Measurements from ENCODE around the gene EFNA5.

Gene EFNA5

DNA sequence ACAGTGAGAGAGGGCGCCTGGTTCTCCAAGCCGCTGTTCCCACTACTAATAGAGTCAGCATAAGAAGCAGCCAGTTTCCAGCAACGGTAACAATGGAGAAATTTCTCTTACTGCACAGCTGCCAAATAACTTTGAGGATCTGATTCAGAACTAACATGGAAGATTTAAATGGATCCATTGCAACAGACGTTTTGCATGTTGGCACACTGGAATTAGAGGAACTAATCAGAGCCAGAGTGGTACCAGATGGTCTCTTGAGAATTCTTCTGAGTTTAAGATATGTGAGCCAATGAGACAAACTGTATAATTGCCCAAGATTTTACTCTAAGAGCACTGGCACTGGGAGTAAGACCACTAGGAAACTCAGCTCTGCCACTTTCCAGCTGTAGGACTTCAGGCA lies 186.5 kb downstream of the EFNA5 start:
- no peak for DNase-seq (ENCODE audit: low spot score)

- DNase-seq (ENCODE audit: low spot score): no peak
Observed at GRCh38 chr5:107483231-107484024, 187.3 kb downstream of the EFNA5 start.

- no peak for DNase-seq (ENCODE audit: low spot score)
Observed at GRCh38 chr5:107478068-107478641, 192.6 kb downstream of the EFNA5 start.

DNA sequence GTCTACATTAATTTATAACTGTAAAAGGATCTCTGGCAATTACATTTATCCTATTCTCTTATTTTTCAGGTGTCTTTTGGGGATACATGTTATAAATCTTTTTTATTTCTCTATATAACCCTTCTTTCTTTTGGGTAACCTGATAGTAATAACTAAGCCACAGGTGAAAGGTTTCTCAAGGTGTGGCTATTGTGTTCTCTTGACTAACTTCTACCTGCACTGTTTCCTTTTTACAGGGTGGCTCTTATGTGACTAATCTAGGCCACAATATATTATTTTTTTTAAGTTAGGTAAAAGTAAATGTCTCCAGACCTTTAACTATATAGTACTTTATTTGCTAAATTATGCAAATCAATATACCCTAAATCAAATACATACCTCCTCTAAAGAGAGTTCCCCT lies 193.2 kb downstream of the EFNA5 start:
- peak; percentile 19 for DNase-seq (ENCODE audit: low spot score)

- peak; percentile 76 for DNase-seq (ENCODE audit: low spot score)
Observed at GRCh38 chr5:107476783-107477182, 194.0 kb downstream of the EFNA5 start.

DNA sequence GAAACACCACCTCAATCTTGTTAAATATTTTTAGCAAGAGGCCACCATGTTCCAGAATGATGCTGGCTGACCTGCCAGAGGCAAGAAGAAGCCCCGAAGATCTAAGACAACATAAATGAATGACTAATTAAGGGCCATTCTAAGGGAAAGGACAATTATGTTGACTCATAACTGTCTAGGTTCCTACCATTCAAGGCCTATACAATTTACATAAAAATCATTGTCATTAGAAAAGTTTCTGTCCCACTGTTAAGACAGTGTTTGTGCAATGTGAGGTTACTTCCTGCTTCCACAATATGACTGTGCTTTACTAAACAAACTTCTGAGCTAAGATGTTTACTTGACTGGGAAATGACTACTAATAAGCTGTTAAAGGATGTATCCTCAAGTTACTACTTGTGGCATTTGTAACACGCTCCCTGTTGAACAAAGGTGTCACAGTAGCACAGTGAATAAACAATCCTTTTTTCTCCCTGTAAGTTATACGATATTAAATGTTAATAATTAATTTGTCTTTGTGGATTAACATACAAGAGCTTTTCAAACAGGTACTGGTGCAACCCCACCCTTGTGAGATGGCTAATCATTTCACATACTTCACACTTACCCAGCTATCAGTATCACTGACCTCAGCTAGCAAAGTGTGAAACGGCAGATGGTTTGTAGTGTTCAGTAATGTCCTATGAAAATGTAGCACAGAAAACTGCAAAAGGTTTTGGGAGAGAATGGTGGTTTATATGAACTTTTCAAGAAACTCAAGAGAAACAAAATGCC lies 195.8 kb downstream of the EFNA5 start:
- DNase-seq (ENCODE audit: low spot score): peak; percentile 53

DNA sequence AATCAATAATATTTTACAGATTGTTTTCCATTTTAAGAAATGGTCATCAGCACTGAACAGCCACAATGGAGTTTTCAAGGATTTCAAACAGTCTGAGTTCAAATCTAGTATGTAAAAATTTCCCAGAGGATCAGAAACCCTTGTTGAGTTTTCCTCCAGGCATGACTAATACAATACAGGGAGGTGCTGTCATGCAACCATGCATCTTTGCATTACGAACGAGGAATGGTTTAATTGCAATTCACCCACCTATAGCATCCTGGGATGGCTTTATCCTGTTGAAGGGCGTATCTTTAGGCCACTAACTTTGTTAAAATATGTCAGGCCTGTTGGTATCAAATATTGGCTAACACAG lies 196.4 kb downstream of the EFNA5 start:
- DNase-seq (ENCODE audit: low spot score): no peak

DNA sequence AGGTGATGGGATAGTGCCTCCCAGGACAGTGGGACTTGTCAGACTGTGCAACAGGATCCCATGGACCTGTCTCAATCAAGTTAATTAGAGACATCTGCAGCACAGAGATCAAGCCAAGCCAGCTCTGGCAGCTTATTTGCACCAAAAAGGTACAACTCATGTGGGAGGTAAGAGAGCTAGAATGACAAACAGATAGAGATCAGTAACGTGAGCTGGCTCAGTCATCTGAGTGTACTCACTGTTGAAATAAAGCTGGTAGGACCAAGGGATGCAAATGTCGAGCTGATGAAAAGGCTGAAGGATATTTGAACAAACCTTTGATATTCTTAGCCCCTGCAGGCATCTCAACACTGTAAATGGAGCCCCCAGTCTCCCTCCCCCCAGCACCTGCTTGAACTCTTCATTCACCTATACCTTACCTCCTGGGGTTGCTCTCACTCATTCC lies 198.1 kb downstream of the EFNA5 start:
- no peak for DNase-seq (ENCODE audit: low spot score)

- DNase-seq (ENCODE audit: low spot score): no peak
Observed at GRCh38 chr5:107470295-107470582, 200.5 kb downstream of the EFNA5 start.

DNA sequence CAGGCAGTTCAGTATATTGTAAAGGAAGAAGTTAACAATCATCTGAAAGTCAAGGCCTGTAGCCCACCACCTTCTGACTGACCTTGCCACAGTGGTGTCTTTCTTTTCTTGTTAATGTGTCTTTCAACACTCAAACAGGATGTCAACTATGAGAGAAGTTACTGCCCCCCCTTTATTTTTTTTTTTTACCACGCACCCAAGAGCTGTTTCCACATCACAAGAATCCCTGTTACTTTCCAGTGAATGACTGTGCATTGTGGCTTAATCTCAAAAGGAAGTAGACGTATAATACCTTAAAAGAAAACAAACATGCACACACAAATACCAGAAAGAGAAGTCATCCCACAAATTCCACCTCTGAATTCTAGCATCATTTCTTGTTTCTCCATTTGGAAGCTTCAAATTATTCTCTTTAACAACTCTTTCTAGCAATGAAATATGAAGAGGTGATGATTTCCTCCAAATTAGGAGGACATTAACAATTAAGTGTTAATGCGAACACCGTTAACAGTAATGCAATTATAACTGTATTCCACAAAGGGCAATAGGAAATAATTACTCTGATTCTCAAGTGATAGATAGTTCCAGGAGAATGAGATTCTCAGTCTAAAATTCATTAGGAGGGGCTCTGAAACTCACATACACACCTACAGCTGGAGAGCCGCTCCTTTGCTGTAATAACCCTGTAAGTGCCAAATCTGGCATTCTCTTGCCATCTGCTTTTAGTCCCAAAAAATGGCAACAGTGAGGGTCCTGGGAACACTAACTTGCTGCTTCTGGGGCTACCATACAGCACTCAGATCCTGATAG lies 201.0 kb downstream of the EFNA5 start:
- no peak for DNase-seq (ENCODE audit: low spot score)

DNA sequence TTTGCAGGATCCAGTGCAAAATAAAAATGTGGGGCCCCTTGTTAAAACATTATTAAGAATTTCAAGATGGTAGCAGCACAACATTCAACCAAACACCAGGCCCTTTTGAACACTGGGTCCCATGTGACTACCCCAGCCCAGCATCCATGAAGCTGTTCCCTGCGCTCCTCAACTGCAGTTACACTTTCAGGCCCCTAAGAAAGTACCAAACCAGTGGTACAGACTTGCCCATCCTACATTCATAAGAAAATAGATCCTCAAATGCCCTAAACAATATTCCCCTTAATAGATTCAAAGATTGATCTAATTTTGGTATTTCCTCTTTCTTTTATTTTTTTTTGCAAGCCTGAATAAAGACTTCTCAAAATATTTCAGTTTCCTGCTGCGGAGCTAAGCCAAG lies 201.7 kb downstream of the EFNA5 start:
- DNase-seq (ENCODE audit: low spot score): no peak

- no peak for DNase-seq (ENCODE audit: low spot score)
Observed at GRCh38 chr5:107468276-107468675, 202.5 kb downstream of the EFNA5 start.

DNA sequence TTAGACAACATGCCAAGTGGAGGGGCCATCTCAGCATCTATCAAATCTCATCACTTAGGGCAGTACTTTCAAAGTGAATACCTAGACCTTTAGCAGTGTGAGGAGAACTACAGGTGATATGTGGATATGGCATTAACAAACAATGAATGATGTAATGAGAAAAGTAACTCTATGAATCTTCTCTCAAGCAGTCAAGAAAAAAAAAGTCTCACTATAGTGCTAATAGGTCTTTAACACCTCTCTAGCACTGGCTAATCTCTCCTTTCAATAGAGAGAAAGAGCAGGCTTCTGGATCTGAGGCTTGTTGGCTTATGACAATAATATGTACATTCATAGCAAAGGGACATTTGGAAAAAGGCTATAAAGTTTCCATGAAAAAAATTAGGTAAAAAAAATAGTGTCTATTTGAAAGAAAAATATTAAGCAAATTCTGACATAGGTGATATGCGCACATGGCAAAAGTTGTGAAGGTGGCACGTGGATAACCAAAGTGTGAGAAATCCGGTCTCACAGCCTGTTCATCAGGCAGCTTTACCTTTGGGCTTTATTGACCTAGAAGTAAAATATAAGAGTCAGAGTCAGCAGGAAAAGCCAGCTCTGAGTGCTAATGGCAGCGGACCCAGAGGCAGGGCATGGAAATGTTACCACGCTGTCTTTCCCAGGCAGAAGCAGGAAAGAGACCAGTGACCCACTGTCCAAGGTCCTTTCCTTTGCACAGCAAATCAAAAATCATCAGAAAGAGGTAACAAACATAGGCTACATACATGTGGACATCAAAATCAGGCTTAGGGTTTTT lies 203.4 kb downstream of the EFNA5 start:
- DNase-seq (ENCODE audit: low spot score): no peak

- no peak for DNase-seq (ENCODE audit: low spot score)
Observed at GRCh38 chr5:107466233-107466769, 204.4 kb downstream of the EFNA5 start.

GRCh38 chr5:107464876-107465275 lies 205.9 kb downstream of the EFNA5 start:
- no peak for DNase-seq (ENCODE audit: low spot score)

DNA sequence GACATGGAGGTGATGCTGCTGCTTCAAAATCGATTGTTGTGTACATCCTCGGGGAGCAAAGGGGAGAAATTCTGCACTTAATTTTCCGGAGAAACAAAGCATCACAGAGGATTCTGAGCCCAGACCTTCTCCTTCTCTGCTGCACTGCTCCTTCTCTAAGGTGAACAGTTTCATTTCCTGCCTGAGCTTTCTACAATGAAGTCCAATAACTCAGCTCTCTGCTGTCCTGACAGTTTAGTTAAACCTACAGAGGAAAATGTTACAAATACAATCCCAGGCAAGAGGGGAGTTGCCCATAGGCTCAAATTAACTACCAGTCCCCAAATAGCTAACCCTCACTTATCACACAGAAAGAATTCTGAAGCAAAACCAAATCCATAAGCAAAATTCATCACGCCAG lies 206.3 kb downstream of the EFNA5 start:
- no peak for DNase-seq (ENCODE audit: low spot score)

DNA sequence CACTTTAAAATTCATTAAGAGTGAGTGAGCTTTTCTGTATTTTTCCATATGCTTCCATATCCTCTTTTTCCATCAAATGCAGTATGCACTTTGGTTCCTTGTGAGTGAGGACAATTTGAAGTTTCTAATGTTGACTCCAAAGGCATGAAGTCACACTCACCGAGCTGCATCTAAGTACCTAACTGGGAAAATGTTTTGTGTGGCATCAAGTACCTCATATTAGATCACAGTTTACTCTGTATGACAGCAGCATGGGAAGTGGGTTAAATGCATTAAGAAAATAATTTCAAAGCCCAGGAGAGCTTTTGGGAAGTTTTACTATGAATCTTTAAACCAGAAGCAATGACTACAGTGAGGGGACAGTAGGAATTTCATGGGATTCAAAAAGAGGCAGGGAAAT lies 207.0 kb downstream of the EFNA5 start:
- no peak for DNase-seq (ENCODE audit: low spot score)

DNA sequence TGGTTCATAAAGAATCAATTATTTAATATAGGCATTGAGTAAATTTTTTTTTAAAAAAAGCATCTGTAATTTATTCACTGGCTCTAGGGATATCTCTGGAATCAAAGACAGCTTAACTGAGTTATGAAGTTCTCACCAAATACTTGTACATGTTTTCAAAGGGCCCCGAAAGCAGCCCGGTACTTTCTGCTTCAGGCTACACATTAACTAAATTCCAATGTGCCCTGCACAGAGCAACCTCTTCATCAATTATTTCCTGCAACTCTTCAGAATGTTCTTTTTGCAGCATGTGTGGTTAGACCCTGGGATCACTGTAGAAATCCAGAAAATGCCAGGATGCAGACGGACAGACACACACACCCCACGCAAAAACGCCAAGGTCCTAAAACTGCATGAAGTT lies 209.0 kb downstream of the EFNA5 start:
- DNase-seq (ENCODE audit: low spot score): no peak

- DNase-seq (ENCODE audit: low spot score): no peak
Observed at GRCh38 chr5:107460789-107461188, 209.9 kb downstream of the EFNA5 start.

GRCh38 chr5:107459605-107460004 lies 211.1 kb downstream of the EFNA5 start:
- DNase-seq (ENCODE audit: low spot score): no peak

DNA sequence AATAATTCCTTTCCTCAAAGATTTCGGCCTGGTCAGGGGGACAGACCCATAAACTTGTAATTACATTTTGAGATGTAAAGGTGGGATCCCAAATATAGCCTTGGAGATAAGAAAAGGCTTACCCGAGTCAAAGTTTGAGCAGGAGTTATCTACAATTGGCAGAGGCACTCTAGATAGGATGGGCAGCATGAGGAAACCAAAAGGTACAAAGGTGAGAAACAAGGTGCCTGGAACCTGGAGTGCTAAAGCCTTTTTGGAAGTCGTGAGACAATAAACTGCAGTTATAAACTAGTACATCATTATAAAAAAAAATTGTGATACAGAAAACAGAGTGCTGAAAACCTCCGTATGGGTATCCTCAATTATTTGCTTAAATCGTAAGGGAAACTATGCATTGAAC lies 212.4 kb downstream of the EFNA5 start:
- no peak for DNase-seq (ENCODE audit: low spot score)

Data from CD4-positive, alpha-beta T cell treated with Interleukin-2 at 100 ng/mL for 4 hours (primary cell).